Stimulated activated CD8-positive, alpha-beta memory T cell treated with anti-CD3 and anti-CD28 coated beads, Interleukin-4, amount 100 ng/mL, for 4 hours (primary cell): ENCODE results near the gene DACH1.
"Not testable (repeated sequence)": the region's sequence is repeated elsewhere in the genome, so short reads cannot be mapped to it uniquely, and the experiment has no call there.

ENCODE experiments used
- DNase-seq, 2 donors: peaks; one replicate each; pipeline ENCODE4 v3.0.0-alpha.2; 2020; ENCODE audit warnings: low read depth in 2 of 2, low spot score in 1 of 2

DACH1 gene

DNA sequence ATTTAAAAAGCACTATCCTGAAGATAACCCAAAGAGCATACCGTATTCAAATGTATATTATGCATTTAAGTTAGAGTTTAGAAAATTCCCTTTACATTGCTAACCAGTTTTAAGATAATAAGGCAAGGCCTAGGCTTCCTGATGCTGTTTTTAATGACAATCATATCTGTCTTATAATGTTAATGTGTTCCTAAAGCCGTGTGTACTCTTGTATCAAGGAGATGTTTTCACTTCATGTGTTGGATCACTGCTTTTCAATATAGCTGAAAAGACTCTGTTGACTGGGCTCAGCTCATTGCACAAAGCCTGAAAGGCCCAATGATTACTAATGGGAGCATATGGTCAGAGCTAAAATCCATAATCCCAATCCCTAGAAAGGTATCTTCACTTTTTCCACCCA is 81.6 kb downstream of the DACH1 start:
- no peak for DNase-seq

DNA sequence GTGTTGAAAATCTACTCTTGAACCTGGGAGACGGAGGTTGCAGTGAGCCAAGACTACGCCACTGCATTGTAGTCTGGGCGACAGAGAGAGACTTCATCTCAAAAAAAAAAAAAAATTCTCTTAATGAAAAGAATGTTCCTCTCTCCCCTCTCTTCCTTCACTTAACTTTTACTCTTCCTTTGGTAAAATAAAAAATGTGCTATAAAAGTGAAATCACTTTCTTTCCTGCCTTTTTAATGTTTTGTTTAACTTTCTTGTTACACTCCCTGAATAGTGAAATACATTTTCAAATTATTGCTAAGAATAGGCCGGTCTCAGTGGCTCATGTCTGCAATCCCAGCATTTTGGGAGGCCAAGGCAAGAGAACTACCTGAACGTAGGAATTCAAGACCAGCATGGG is 86.5 kb downstream of the DACH1 start:
- no peak for DNase-seq

DNA sequence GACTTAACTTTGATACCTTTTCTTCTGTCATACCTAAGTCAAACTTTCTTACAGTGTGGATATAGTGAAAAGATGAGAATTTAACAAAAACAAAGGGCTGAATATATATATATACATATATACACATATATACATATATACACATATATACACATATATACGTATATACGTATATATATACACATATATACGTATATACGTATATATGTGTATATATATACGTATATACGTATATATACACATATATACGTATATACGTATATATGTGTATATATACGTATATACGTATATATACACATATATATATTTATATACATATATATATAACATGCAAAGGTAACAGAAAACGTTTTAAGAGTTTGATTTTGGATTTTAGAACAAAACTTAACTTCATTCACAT is 88.0 kb downstream of the DACH1 start:
- DNase-seq: not testable (repeated sequence)

DNA sequence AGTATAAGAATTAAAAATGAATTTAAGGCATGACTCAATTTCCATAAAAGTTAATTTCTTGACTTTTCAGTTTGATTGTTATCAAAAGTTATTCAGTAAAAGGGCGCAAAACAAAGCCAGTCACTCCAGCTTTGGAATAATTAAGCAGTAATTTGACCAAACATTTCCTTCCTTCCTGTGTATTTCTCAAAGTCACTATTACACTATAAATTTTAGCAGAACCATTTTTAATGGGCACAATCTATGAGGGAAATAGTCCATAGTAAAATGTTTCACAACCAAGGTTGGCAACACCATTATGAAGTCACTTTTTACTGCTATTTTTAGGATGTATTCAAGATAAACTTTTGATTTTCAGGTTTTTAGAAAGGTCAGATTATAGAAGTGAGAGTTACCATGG is 91.0 kb downstream of the DACH1 start:
- no peak for DNase-seq

DNA sequence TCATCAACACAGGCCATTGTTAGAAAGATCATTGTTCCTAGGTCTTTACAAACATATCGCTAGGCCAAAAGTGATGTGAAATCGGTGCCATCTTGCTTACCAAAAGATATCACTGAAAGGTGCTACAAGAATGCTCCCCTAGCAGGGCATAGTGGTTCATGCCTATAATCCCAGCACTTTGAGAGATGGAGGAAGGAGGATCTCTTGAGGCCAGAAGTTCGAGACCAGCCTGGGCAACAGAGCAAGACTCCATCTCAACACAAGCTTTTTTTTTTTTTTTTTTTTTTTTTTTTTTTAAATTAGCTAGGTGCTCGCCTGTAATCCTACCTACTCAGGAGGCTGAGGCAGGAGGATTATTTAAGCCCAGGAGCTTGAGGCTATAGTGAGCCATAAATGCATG is 92.1 kb downstream of the DACH1 start:
- no peak for DNase-seq

DNA sequence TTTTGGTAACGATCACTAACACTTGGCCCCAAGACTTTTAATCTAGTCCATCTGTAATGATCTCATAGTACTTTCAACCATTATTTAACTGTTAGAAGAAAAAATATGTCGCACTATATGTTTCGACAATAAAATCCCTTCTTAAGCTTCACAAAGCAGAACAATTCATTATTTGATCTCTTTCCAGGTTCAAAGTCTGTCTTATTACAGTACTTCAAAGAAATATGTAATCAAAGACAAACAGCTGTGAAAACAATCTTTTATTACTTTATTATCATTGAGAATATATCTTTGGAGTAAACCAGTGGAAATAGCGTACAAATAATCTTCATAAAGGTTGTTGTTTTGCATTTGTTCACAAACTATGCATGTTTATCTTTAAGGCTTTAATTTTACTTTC is 93.5 kb downstream of the DACH1 start:
- no peak for DNase-seq

DNA sequence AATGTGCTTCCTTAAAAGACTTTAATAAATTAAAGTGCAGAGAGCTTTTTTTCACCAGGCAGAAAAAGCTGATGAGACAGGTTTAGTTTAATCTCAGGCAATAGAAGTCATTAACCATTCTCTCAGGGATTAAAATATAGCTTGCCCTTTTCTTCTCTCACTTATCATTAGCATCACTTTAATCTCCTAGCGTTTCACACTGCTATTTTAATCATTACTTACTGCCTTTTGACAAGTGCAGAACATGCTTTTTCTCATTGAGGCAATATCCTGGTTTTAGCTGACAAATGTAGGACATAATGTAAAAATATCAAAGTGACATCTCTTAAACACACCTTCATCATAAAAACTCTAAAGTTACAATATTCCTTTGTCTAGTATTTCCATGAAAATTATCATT is 94.6 kb downstream of the DACH1 start:
- DNase-seq: no peak

DNA sequence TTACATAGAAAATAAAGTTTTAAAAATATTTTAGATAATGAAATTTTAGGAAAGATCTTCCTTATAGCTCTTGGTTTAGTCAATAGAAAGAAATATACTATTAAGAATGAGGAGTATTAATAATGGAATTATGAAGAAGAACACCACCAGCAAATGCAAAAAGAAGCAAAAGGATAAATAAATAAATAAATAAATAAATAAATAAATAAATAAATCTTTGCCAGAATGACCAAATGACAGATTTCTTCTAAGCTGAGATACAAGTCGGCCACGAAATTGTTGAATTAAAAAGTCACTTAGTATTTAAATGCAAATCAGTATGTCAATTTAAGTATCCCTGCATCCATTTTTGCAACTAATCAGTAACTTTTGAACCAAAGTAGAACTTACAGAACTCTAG is 95.9 kb downstream of the DACH1 start:
- no peak for DNase-seq

DNA sequence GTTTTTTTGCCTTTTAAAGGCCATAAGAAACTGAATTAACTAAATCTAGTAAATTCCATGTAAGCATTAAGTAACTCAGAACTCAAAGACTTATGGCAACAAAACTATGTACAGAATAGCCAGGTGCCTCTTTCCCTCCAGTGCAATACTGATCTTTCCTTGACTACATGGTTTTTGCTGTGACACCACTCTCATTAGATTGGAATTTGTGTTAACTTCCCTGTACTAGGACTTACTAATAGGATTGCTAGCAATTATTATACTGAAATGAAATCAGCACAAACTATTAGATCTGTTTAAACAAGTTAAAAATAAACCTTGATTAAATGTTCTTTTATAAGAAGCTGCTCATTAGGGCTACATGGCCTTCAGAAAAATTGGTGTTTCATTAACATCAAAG is 96.3 kb downstream of the DACH1 start:
- no peak for DNase-seq

DNA sequence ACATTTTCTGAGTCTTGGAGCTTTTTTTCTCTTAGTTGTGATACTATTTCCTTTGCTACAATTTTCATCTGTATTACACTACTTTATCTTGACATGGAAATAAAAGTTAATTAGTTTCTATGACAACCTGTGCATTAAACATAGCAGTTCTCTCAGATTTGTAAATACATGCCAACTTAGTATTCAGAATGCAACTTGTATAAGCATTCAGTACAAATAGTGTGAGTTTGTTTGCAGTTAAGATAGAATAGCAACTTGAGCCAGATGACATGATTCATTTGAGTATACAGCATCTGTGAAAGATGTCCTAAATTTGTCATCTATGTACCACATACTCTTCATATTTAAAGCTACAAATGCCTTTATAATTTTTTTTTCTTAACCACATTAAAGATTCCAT is 98.1 kb downstream of the DACH1 start:
- DNase-seq: no peak

DNA sequence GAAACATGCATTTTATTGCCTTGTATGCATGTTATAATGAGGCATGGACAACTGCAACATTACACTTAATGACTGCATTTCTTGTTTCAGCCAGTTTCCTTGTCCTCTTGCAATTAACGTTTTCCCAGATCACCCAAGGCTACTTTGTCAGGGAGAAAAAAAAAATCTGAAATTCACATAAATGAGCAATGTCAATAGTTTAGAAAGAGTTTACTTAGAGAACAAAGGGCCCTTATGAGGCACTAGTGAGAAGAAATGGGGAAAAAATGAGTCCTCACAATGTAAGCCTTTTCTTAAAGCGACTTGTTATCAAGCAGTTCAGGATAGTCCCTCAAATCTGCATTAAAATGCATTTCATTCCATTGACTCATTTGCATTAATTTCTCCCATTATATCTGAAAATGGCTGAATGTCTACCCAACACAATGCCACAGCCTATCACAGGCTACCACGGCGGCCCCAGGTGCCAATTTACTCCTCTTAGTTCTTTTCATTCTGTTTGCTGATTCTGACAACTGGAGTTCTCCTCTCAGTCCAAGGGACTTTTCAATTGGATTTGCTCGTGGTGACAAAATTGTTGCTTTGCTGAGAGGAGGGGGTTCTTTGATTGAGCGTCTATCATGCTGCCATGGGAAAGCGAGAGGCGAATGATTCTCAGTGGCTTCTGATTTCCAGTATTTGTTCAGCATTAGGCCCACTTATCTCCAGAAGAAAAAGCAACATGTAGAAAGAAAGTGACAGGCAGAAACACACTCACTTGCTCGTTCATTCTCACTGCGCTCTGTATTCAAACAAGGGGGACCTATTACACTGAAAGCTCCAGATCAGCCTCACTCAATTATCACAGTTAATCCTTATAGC is 107.1 kb downstream of the DACH1 start:
- DNase-seq: no peak

DNA sequence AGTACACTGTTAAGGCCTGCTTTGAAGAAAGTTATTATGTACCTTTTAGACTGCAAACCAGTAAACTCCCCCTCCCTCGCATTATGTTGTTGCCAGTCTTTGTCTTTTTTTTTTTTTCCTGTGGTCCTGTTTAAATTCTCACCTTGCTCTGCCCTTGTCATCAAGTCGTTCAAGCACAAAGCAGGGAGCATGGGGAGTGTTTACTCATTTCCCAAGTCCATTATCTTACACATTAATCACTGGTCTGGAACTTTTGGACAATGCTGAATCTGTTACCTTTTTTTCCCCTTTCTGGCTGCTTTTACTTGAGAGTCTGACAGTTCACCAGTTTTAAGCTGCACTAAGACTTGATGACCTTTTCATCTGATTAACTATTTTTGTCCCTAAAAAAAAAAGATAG is 108.2 kb downstream of the DACH1 start:
- DNase-seq: no peak

DNA sequence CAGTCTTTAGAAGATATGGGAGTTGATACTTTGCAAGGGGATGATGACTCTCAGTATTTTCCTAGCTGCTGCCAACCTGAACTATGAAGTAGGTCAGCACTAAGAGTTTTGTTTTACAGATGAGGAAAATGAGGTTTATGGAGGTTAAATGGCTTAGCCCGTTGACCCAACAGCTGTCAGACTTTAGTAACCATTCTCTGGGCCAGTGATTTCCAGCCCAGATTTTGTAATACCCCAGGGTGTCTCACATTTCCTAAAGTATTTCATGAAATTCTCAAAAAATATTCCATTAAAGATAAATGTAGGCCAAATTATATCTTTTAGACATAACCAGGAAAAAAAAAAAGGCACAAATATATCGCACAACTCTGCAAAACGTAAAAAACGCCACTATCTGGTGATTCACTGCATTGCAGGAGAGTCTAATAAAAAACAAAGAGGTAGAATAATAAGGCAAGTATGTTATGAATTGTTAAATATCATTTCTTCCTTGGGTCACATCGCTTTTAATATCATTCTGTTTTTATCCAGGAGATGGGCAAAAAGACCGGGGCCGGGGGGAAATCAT is 112.5 kb downstream of the DACH1 start:
- DNase-seq: no peak

DNA sequence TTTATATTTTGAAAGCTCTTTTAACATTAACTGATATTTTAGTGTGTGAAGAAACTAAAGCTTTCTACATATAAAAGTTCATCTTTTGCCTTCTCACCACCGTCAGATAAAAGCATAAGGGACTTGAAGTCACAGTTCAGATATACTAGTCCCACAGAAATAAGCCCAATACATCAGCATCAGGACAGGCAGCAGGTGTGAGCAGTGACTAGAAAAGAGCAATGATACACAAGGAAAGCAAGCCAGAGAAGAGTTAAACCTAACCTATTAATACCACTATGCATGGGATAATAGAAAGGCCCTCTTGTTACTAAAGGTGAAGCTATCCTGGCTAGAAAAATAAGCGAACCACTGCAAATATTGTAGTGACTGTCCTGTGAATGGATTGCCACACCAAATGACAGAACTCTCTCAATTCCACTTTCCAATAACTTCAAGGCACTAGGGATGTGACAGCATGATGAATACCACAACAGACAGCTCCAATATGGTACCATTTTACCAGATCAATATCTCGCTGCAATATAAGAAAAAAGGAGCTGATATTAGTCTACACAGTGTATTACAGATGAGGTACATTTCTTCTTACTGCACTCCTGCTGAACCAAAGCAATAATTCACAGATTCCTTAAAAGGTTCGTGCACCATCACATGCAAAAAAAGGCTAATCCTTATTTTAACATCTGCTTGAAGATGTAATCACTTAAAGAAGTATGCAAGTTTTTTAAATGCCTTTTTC is 114.1 kb downstream of the DACH1 start:
- no peak for DNase-seq

DNA sequence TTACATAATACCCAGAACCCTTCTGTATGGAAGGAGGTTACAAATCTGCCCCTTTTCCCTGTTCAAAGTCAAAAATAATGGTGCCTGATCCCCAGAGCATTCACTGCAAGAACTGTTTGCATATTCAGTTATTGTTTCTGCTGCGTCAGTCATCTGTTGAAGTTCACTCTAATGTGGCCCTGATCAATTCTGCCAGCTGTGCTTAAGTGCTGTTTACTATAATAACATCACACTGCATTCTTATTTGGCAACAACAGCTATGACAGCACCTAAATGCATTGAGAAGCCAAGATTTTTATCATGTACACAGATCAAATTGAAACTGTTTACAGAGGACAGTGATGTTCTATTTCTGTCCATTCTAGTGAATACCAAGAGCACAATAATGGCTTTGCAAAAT is 115.9 kb downstream of the DACH1 start:
- no peak for DNase-seq

DNA sequence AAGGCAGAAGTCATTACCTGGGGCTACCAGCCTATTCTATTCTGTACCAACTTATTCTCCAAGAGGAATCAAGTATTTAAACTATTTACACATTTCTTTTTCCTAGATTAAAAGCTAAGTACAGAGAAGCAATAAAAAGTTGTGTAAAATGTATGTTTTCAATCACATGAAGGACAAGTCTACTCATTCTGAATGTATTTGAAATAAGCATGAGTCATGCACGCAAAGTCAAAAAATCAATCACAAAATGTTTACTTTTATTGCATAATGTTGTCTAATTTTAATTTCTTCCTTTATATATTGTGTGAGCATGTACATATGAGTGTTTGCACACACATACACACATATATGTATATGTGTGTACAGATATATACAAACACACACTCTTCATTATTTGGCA is 136.7 kb downstream of the DACH1 start:
- DNase-seq: no peak

DNA sequence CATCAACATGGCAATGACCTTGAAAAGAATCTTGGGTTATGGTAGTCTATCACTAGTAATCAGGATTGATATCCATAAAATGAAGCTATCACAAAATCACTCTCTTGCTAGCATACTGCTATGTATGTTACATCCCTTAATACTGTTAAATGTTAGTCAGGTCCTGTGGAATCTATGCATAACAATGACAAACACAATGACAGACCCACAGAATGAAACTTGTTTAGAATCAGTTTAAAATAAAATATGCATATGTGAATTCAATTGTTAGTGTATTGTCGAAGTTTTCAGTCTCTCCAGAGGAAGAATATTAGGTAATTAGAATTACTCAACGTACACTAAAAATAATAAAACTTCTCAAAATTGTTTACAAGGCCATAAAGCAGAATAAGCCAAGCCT is 137.6 kb downstream of the DACH1 start:
- no peak for DNase-seq

DNA sequence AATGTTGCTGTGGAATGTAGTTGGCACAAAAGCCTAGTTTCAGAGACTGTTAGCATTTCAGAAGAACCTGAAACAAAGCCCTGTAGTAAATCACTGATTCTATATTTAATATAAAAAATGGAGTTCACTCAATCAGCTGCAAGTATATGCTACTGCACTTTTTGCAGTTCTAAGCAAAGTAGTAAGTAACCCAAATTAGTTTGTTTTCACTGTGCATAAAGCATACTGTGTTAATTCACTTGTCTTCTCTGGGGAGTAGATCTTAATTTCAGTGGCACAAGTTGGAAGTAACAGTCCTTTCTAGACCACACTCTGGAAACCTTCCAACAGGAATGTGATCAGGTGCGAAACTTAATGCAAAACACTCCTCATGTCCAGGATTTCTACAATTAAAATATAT is 139.3 kb downstream of the DACH1 start:
- no peak for DNase-seq

DNA sequence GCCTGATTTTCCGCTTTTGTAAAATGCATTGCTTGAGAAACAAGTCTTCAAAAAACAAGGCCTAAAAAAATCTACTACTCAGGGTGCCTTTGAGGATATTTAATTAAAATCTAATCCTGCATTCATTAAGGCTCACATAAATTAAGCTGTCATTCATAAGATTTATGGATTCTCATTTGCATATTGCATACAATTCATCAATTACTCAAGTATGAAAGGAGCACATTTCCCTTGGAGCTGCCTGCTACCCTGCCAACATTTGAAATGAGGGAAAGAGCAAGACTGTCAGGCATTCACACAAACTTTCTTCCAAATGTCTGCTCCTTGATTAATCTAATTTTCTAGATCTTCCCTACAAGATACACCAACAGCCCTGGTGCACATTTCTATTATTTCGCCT is 140.0 kb downstream of the DACH1 start:
- DNase-seq: no peak

DNA sequence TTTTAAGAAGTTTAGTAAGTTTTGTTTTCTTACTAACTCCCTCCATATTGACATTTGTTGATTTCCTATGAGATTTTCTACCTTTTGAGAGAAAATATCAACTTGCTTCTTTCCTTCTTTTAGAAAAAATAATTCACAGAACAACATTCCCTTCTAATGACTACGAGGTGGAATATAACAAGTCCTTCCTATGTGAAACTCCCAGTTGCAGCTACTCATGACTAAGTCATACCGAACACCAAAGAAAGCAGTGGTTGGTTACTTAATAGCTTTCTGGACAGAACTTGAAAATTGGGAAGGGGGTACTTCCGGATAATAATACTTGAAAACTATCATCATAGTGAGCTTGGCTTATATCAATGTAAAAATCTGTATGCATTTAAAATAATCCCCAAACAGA is 144.8 kb downstream of the DACH1 start:
- DNase-seq: no peak

DNA sequence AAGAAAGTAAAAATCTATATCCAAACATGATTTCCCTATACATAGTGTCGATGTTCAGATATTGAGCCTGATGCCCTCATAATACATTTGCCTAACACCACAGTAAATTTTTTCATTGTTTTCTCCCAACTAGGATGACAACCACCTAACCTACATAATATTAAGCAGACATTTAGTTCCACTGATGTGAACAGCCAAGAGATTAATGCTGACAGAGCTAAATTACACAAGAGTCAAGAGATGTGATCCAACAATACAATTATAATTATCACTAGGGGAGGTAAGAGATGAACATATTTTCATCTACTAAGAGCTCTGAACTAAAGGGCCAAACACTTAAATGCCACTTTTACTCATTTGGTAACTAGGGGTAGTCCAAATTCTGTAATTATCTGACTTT is 145.9 kb downstream of the DACH1 start:
- no peak for DNase-seq

DNA sequence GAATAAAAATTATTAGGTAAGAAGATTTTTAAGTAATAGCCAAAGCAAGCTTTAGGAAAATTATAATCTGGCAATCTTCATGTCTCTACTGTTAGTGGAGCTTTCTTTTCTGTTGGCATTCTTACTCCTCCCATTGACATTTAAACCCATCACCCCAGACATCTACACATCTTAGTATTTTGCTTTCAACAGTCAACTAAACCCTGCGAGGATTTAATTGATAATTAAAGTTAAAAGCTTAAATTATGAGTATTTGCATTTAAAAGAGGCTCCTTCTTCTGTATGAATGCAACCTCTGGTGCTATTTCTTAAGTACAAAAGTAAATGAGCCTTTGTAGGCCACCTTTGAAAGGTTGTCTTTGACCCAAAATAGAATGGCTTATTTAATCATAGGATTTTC is 148.1 kb downstream of the DACH1 start:
- no peak for DNase-seq
